ENCODE data around the gene EDRF1. TPM values are rescaled to one million over a fixed set of nuclear protein-coding genes. Genes with fewer than 3 reads are reported as not detected.
"Not testable (repeated sequence)": the region's sequence is repeated elsewhere in the genome, so short reads cannot be mapped to it uniquely, and the experiment has no call there.

Gene EDRF1
- polyA plus RNA-seq, 3 donors, result 33.4 to 36.6 (median 34.3) TPM

DNA sequence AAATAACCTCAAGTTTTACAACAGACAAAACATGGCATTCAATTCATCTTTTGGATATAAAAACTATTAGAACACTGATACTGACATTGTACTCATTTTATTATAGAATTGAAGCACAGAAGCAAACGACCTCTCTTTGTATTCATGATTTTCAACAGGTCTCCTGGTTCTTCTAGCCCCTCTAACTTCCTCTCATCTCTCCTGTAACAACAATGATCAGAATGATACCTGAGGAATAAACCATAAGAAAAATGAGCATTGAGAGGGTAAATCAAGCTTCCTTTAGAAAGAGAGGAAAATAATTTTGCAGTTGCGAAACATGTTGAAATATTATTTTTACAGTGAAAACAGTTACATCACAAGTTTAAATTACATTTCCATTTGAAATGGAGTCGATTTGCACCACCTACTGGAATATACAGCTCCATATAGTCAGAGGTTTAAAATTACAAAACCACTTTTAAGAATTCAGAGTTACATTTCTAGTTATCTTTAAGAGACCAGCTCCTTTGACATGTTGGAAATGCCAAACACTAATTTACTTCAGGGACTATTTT is 19.1 kb upstream of the EDRF1 start:
- no peak for DNase-seq (ENCODE audit: low read depth in 3 of 3, low spot score in 2 of 3)

DNA sequence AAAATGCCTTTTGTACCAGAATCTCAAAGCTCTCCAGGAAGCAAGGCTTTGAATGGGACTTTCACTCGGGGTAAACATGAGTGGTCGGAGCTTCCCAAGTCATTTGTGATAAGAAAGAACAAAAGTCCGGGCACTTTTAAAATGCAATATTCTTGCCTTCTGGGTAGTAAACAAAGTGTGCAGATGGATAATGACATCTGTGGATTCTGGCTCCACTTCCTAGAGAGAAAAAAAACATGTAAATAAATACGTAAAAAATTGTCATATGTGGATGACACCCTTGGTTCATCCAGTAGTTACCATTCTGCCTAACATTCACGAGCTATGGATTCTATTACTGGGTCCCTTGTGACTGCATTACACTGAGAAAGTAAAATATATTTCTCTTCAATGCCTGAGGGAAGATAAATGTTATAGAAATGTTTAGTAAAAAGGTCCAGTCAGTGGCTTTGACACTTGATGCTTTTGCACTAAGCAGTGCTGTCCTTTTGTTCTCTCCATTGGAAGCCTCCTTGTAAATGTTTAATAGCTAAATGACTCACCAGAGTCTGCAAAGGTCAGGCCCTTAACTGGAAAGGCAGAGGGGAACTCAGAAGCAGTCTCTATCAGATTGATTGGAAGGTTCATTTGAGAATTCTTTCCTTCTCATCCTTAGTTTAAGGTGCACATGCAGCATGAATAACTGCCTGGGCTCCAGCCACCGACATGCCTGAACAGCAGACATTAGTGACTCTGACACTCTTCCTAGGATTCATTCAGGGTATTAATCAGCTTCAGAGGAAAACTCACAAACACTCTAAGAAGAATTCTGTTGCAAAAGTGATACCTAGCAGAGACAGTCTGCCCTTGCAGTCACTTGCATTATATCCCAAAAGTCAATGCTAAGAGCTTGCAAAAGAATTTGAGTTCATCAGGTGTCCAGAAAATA is 11.7 kb upstream of the EDRF1 start:
- DNase-seq (ENCODE audit: low read depth in 3 of 3, low spot score in 2 of 3), result no peak

DNA sequence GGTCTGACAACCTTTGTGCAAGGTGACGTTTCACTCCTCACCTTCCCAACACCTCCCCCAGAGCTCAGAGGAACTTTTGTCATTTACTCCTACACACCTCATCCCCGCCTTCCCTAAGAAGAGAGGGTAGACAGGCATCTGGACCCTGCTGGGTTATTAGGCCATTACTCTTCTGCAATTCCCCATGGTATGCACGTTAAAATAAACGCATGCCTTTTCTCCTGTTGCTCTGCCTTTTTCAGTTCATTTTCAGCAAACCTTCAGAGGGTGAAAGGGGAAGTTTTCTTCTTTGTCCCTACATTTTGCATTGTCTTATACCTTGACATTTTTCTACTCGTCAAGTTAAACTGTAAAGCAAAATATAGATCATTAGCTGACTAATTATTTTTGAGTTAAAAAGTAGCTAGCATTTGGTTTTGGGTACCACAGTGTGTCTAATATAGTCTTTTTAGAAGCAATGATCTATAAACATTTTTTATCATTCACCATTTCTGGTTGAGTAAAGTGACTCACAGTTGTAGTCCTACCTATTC is 10.5 kb upstream of the EDRF1 start:
- no peak for DNase-seq (ENCODE audit: low read depth in 3 of 3, low spot score in 2 of 3)

DNA sequence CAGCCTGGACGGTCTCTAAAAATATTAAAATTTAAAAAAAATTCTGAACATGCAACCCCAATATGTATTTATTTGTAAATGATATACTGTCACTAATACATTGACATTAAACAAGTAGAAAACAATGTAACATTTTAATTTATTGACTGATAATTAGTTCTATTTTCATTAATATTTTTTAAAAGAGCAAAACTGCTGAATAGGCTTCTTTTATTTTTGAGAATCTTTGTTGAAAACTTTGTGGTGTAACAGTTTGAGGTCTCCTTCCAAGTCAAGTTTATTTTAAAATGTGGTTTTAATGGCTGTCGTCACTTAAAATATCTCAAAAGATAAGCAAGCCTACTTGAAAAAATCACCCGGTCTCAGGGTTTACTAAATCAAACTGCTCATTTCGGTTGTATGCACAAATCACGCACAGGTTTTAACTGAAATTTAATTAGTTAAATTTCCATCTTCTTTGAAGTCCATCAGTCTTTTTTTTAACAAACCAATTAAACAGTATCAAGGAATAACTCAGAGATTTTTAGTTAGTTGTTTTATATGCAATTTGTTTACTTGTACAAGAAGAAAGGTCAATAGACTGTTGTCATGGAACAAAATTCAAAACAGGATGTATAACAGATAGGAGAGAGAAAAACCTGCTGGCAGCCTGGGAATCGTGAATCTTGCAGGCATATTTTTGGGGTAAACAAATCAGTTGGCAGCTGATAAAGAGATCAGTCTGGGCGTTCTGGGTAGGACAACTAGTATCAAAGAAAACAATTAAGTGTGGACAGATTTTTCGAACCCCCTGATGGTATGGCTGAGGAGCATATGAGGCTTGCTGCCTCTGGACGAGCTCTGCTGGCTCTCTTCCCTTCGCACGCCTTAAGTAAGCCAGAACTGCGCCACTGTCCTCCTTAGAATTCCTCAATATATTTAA is 9.7 kb upstream of the EDRF1 start:
- no peak for DNase-seq (ENCODE audit: low read depth in 3 of 3, low spot score in 2 of 3)

DNA sequence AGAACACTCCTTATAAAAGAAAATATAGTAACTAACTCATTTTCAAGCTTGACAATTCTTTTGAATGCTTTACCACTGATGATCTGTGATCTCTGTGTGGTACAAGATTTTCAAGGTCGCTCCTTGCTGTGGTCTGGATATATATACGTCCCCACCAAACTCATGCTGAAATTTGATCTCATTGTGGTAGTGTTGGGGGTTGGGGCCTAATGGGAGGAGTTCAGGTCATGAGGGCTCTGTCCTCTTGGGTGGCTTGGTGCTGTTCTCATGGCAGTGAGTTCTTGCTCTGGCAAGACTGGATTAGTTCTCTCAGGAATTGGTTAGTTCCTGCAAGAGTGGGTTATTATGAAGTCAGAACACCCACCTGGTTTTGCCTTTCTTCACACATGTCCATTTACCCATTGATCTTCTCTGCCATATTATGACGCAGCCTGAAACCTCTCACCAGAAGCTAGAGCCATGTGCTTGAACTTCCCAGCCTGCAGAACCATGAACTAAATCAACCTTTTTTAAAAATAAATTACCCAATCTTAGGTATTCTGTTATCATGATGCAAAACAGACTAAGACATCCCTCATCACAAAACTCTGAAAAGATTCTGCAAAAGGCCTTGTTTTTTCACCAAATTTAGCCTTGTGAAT is 8.3 kb upstream of the EDRF1 start:
- DNase-seq (ENCODE audit: low read depth in 3 of 3, low spot score in 2 of 3), result no peak

DNA sequence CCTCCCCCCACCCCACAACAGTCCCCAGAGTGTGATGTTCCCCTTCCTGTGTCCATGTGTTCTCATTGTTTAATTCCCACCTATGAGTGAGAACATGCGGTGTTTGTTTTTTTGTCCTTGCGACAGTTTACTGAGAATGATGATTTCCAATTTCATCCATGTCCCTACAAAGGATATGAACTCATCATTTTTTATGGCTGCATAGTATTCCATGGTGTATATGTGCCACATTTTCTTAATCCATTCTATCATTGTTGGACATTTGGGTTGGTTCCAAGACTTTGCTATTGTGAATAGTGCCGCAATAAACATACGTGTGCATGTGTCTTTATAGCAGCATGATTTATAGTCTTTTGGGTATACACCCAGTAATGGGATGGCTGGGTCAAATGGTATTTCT is 4.8 kb upstream of the EDRF1 start:
- DNase-seq (ENCODE audit: low read depth in 3 of 3, low spot score in 2 of 3), result not testable (repeated sequence)

DNA sequence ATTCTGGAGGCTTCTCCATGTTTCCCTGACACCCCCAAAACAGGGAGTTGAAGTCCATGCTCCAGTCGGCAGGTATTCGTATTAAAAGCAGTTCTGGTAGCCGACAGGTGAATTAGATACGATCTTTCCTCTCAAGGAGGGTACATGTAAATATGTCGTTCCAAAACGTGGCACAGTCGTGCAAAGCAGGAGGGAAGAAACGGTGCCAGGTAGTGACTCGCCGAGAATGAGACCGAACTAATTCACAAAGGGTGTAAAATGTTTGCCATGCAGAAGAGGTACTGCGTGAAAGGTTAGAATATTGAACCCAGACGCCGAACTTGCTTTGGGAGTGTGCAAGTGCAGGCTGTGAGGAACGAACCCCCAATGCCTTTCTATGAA is 483 bp downstream of the EDRF1 start:
- peak in 1 of 3 donors; percentile 16 for DNase-seq (ENCODE audit: low read depth in 3 of 3, low spot score in 2 of 3)

DNA sequence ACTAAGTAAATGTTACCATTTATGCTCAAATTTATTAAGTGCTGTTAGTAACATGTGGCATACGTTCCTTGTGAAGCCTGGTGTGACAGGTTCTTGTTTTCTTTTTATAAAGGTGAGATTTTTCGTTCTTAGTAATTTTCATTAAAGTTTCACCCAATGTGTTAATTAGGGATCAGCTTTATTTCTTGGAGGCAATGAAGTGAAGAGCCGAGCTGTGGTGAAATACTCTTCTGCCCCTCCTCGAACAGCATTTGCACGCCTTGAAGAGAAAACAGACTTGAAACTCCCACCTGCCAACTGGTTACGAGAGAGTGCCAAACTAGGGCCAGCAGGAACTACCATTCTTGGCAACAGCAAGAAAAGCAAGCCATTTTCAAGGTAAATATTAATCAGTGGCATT is 1.5 kb downstream of the EDRF1 start:
- DNase-seq (ENCODE audit: low read depth in 3 of 3, low spot score in 2 of 3), result no peak

DNA sequence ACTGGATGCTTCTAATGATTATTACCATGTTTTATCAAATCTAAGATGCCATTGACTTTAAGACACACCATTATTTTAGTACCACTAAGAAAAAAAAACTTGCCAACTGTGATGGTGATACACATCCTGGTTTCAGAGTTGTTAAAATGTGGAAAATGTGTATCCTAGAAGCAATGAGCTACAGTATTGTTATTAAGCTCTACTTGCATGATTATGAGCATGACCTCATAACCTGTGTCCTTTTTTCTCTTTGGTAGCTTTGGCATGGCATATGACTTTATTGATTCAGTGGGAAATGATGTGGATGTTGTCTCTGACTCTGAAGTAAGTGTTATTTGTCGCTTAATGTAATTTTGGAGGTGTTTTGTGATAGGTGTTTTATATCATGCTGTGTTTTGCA is 3.3 kb downstream of the EDRF1 start:
- DNase-seq (ENCODE audit: low read depth in 3 of 3, low spot score in 2 of 3), result no peak

DNA sequence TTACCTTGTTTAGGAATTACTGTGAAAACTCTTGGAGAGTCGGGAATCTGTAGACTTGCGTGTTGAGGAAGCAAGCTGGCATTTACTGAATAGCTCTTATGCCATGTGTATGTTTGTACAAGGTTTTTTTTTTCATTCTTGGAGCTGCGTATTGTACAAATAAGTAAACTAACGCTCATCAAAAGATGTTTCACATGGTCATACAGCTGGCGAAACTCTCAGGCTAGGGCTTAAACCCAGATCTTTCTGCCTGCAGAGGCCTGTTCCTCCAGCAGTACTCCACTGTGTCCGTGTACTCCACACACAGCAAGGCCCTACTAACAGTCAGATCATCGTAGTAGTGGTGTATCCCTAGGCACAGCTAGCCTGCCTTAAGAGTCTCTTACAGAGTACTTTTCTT is 7.4 kb downstream of the EDRF1 start:
- no peak for DNase-seq (ENCODE audit: low read depth in 3 of 3, low spot score in 2 of 3)

DNA sequence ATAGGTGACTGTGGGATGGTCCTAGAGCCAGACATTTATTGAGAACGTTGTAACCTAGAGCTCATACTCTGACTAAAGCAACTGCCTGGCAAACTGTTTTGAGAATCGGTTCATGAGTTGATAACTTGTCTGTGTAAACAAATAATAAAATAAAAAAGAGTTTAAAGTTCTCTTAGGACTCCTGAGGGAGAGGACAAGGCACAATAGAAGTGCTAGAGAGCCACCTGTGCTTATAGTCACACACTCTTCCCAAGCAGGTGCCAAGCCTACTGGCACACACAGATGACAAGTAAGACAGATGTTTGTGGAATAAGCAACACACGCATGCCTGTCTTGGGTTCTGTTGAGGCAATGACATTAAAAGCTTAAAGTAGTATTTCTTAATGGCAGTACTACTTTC is 7.9 kb downstream of the EDRF1 start:
- DNase-seq (ENCODE audit: low read depth in 3 of 3, low spot score in 2 of 3), result no peak

DNA sequence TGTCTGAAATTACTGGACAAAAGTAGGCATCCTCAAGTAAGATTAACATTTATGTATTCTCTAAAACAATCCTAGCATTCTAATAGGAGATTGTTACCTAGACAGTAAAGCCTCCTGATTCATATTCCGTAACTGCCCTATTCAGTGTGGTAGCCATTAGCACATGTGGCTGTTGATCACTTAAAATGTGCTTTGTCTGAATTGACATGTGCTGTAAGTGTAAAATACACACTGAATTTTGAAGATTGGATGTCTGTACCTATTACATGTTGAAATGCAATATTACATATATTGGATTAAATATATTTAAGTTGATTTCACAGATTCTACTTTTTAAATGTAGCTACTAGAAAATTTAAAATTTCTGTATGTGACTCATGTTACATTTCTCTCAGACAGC is 14.6 kb downstream of the EDRF1 start:
- no peak for DNase-seq (ENCODE audit: low read depth in 3 of 3, low spot score in 2 of 3)

DNA sequence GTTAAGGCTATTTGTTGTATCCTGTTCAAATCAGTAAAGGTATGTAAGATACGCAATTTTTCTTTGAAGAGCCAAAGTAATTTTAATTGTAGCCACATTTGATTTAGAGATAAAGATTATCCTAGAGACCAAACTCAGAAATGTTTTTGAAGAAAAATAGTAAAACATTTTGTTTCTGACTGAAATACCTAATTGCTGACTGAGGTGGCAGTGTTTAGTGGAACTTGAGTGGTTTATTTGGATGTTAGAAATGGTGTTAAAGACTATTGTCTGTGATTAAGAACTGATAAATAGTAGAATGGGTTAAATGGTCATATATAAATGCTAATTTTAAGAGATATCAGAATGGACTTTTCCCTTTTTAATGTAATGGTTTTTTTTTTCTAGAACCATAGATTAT is 15.3 kb downstream of the EDRF1 start:
- no peak for DNase-seq (ENCODE audit: low read depth in 3 of 3, low spot score in 2 of 3)

DNA sequence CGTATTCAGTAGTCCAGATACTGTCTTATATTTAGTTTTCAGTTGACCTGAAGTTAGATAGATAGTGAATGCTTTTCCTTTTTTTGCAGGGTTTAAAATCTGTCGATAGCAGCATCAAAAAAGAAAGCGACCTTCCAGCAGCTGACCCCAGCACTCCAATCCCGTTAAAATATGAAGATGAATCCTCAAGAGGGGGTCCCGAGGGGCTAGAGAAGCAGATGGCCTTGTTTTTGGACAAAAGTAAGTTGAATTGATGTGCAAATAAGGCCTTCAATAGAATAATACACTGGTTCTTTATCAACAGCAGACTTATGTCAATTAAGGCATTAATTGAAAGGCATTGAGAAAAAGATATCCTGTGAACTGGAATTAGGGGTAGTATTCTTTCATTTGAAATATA is 18.7 kb downstream of the EDRF1 start:
- DNase-seq (ENCODE audit: low read depth in 3 of 3, low spot score in 2 of 3), result no peak

DNA sequence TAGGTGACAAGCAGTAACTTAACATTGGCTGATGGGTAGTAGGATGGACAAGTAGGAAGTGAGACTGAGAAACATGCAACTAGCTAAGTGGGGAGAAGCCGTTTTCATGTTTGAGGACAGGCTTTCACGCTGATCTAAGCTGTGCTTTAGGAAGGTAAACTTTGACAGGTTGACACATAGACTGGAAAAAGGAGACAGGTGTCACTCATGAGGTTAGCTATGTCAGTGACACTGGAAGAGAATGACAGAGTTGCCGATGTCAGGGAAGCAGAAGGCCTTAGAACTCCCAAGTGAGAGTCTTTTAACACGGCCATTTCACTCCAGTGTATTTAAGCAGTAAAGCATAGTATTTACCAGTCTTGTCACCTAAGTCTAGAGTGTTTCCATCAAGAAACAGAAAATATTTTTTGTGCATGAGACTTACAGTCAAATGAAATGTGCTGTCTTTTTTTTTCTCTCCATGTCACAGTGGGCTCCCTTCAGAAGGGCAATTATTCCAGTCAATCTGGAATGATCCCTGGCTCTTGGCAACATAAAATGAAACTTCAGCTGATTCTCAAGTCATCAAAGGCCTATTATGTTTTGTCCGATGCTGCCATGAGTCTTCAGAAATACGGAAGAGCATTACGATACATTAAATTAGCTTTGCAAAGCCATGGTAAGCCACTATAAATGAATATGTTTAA is 20.6 kb downstream of the EDRF1 start:
- DNase-seq (ENCODE audit: low read depth in 3 of 3, low spot score in 2 of 3), result no peak

DNA sequence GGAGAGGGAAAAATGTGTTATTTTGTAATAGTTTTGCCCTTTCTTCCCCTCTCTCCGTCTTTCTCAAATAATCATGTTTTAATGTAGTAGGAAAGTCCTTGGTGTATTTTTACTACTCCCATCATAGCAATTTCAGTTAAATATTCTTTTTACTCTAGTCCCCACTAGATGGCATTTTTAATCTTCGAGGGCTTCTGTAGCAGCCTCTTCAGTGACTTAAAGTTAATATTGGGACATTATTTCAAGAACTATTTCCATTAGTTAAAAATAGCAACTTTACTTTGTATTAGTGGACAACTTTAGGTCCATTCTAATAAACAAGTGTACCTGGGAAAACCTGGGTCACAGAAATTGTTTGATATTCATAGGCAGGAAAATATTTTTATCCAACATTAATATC is 23.0 kb downstream of the EDRF1 start:
- DNase-seq (ENCODE audit: low read depth in 3 of 3, low spot score in 2 of 3), result no peak

DNA sequence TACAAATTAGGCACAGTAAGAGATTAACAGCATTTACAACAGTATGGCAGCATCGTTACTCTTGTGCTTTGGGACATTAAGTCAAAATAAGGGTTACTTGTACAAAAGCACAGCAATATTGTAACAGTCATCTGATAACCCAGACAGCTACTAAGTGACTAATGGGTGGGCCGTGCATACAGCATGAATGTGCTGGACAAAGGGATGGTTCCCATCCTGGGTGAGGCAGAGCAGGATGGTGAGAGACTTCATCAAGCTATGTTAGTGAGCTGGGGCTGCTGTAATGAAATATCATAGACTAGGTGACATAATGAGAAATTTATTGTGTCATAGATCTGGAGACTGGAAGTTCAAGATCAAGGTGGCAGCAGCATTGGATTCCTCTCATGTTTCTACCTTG is 25.4 kb downstream of the EDRF1 start:
- no peak for DNase-seq (ENCODE audit: low read depth in 3 of 3, low spot score in 2 of 3)

DNA sequence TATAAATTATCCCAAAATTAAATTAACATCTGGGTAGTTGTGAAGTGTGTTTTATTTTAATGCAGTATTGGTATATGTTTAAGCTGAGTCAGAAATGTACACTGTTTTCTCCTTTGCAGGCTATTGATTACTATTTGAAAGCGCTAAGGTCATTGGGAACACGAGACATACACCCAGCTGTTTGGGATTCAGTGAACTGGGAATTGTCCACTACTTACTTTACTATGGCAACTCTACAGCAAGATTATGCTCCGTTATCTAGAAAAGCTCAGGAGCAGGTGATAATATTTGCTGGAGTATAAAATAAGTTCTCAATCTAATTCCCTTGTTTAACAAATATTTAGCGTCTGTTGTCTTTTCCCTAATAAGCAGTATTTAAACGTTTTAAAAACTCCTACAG is 27.9 kb downstream of the EDRF1 start:
- DNase-seq (ENCODE audit: low read depth in 3 of 3, low spot score in 2 of 3), result no peak

DNA sequence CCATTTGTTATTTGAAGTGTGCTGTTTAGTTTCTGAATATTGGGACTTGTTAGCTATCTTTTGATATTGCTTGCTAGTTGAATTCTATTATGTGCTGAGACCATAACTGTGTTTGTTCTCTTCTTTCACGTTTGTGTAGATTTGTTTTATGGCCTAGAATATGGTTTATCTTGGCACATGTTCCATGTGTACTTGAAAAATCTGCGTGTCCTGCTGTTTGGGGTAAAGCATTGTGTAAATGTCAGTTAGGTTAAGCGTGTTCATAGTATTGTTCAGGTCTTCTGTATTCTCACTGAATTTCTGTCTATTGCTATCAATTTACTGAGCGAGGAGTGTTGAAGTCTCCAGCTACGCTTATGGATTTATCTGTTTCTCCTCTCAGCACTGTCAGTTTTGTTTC is 36.7 kb downstream of the EDRF1 start:
- DNase-seq (ENCODE audit: low read depth in 3 of 3, low spot score in 2 of 3), result no peak

DNA sequence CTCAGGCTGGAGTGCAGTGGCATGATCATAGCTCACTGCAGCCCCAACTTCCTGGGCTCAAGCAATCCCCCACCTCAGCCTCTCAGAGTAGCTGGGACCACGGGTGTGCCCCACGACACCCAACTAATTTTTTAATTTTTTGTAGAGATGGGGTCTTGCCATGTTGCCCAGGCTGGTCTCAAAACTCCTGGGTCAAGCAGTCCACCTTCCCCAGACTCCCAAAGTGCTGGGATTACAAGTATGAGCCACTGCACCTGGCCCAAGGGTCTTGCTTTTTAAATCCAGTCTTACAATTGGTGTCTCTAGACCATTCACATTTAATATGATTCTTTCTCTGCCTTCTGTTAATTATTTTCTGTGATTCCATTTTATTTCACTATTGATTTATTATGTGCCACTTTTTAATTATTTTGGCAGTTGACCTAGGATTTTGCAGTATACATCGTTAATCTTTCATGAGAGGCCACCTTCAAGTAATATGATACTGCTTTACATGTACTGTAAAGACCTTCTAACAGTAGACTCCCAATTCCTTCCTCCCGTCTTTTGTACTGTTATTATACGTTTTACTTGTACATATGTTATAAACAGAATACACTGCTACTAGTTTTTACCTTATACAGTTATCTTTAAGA is 37.5 kb downstream of the EDRF1 start:
- DNase-seq (ENCODE audit: low read depth in 3 of 3, low spot score in 2 of 3), result no peak
